ENCODE measurements around the gene TBC1D16.
"Not testable (repeated sequence)": the region's sequence is repeated elsewhere in the genome, so short reads cannot be mapped to it uniquely, and the experiment has no call there.

Gene TBC1D16

DNA sequence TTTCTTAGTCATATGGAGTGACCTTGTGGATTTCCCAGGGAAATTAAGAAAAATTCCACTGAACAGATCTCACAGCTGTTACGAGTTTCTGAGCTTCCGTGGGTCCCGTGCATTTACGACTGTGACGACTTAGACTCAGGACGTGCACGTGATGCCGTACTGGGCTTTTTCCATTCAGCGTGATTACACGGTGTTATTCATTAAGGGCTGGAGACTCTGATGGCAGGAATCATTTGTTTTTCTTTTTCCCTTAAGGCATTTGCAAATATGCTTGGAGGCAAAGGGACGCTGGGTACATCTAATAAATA lies 57.2 kb downstream of the TBC1D16 start:
- in situ Hi-C loops (cut with MboI; ENCODE audit: low sequenced_read_pairs): loop anchor here (25.0 kb wide), 1 partner anchor 166 kb away; no protein-coding TSS in a partner anchor

DNA sequence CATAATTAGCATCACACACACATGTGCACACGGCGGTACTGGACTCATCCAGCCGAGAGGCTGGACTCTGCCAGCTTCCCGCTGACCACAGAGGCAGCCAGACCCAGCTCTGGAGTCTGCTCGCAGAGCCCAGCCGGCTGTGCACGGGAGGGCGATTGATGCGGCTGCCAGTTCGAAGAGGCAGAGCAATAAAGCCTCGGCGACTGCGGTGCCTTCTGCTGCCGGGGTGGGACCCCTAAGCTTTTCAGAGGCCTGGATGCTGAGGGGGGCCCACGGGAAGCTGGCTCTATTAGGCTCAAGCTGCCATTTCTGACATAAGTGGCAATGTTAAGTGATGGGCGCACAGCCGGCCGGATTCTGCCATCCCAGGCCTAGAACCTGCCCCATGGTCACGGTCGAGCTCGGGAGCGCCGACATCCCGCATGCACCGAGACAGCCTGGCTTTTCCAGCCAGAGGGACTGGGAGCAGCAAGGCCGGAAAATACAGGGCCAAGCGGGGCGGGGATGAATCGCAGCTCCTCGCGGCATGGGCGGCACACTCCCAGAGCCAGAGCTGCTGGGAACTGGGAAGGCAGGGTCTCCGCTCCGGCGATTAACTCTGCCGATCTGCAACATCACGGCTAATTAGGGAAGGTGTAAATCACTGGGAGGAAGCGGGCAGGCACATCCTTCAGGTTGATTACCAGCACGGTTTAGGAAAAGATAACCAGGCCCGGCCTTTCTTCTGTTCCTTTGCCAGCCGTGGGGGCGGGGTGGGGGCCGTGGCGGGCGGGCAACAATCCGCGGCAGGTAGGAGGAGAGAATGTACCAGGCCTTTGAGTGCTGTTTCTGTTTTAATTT lies 57.7 kb downstream of the TBC1D16 start:
- in situ Hi-C loops (cut with MboI; ENCODE audit: low sequenced_read_pairs): loop anchor here (25.0 kb wide), 1 partner anchor 166 kb away; no protein-coding TSS in a partner anchor

DNA sequence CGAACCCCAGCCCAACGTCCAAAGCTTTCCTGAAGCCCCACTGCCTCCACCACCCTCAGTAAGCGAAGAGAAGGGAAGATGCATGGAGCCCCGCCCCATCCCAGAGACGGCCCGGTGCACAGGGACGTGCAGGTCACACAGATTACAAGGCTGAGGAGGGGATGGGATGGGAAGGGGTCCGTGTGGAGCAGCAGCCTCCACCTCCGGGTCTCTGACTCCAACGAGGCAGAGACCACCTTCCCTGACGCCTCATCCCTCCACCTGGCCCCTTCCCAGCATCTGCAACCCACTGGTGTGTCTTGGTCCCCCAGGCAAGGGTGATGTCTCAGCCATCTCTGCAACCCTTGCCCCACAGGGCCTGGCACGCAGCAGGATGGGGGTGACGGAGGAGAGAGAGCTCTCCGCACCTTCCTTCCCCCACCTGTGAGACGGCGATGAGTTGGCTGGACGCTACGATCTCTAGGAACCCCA lies 58.5 kb downstream of the TBC1D16 start:
- in situ Hi-C loops (cut with MboI; ENCODE audit: low sequenced_read_pairs): loop anchor here (25.0 kb wide), 1 partner anchor 165 kb away; no protein-coding TSS in a partner anchor

DNA sequence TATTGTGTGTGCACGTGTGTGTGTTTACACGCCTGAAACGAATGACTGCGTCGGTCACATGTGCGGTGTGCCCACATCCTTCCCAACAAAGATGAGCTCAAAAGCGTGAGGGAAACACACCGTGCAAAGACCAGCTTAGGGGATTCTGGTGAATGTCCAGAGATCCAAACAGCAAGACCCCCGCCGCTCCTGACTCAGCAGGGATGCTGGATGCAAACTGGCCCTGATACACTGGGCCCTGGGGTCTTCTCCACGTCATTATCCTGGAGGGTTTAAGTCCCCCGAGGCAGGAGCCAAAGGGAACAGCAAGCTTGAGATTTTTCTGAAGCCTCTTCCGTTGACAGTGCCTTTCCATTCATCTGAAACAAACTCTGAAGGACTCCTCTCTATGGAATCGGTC lies 59.2 kb downstream of the TBC1D16 start:
- in situ Hi-C loops (cut with MboI; ENCODE audit: low sequenced_read_pairs): loop anchor here (25.0 kb wide), 1 partner anchor 164 kb away; no protein-coding TSS in a partner anchor

DNA sequence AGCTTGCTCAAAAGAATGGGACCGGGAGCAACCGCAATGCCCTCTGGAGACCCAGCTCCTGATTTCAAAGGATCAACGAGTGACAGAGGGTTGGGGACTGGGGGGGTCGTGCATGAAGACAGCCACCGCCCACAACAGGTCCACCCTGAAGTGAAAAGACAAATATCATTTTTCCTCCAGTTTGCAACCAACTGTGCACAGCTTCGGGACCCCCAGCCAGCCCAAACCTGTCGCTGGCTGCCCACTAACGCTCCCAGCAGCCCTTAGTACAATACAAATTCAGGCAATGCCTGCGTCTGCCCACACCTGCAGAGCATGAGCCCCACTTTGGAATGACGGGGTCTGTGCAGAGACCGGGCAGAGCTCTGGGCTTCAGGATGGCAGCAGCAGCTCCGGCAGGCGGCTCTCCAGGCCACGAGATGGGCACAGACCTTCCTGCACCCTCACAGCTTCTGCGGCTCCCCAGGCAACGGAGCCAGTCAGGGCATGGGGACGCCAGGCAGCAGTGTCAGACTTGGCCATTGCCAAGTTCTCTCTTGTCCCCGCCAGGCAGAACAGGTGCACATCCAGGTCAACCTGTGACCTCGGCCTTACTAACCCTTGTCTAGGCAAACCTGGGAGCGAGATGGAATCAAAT lies 60.1 kb downstream of the TBC1D16 start:
- in situ Hi-C loops (cut with MboI; ENCODE audit: low sequenced_read_pairs): loop anchor here (25.0 kb wide), 1 partner anchor 163 kb away; no protein-coding TSS in a partner anchor

DNA sequence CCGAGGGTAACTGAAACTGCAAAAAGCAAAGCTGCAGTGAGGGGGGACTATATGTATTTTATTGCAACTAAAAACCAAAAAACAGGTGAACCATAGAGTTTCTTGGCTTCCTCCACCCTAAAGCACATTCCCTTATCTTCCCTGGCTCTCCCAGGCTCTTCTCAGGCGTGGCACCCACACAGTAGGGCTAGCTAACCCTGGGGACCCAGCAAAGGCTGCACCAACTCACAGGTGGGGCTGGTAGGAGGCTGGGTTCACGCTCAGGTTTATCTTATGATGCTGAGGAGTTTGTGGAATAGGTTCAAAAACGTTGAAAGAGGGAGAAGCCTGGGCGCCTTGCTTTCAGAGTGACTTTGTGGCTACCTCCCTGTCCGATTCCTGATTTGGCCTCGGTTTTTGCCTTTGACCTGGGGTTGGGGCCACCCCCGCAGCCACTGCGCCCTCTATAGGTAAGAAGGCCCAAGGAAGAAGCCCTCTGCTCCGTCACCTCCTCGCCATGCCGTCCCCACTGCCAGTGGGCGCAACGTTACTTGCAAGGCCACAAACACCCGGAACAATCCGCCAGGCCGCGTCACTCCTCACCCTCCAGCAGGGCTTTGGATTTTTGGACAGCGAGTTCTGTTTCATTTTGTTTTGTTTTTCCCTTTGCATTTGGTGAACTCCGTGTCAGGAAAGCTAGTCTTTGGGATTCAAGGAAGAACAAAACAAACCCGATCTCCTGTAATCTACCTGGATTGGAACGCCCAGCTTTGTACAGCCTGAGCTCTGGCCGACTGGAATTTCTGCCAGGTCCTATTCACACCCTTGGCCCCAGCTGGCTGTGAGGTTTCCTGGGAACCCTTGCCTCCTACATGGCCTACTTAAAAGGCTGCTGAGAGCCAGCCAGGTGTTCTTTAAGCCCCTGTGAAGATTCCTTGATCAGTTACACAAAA lies 60.8 kb downstream of the TBC1D16 start:
- in situ Hi-C loops (cut with MboI; ENCODE audit: low sequenced_read_pairs): loop anchor here (25.0 kb wide), 1 partner anchor 163 kb away; no protein-coding TSS in a partner anchor

DNA sequence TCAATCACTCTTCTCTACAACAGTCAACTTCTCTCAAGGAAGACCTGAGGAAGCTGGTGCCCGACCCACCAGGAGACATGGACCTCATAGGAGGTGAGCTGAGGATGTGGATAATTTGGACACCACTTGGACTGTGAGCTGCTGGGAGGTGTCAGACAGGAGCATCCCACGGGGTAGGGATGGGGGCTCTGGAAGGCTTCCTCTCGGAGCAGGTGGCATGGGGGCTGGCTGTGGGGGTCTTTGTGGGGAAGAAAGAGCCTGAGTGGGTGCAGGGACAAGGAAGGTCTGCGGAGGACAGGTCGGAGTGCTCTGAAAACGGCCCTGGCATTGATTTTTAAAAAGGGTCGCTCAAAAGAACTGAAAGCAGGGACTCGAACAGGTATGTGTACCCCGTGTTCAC lies 64.0 kb downstream of the TBC1D16 start:
- in situ Hi-C loops (cut with MboI; ENCODE audit: low sequenced_read_pairs): no loop called here

DNA sequence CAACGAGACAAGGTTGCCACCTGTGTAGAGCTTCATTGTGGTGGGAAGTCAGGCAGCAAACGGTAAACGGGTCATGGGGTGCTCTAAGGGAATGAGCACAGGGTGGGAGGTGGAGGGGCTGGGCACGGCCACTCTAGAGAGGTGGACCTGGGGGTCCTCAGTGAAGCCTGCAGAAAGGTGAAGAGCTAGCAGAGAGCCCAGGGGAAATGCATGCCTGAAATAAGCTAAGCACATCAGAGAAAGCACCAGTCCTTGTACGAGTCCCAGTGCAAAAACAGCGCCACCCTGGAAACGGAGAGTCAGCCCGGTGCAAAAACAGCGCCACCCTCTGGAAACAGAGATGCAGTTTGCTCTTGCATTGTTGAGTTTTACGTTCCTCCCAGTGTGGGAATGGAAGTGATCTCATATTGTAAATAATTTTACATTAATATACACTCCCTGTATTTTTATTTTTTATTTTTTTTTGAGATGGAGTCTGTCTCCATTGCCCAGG lies 65.0 kb downstream of the TBC1D16 start:
- in situ Hi-C loops (cut with MboI; ENCODE audit: low sequenced_read_pairs): no loop called here

DNA sequence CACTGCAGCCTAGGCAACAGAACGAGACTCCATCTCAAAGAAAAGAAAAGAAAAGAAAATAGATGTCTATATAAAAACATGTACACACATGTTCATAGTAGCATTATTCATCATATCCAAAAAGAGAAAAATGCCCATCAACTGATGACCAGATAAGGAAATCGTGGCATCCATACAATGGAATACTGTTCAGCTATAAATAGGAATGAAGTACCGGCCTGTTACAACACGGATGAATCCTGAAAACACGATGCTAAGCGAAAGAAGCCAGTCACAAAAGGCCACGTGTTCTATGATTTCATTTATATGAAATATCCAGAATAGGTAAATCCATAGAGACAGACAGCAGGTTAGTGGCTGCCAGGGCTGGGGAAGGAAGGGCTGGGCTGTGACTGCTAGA lies 65.8 kb downstream of the TBC1D16 start:
- in situ Hi-C loops (cut with MboI; ENCODE audit: low sequenced_read_pairs): no loop called here

DNA sequence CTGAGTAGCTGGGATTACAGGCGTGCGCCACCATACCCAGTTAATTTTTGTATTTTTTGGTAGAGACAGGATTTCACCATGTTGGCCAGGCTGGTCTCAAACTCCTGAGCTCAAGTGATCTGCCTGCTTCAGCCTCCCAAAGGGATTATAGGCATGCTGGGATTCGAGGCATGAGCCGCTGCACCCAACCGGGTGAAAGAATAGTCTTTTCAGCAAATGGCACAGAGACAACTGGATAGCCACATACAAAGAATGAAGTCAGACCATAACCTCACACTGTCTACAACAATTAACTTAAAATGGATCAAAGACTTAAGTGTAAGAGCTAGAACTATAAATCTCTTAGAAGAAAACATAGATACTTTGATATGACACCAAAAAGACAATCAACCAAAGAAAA lies 67.6 kb downstream of the TBC1D16 start:
- in situ Hi-C loops (cut with MboI; ENCODE audit: low sequenced_read_pairs): no loop called here

DNA sequence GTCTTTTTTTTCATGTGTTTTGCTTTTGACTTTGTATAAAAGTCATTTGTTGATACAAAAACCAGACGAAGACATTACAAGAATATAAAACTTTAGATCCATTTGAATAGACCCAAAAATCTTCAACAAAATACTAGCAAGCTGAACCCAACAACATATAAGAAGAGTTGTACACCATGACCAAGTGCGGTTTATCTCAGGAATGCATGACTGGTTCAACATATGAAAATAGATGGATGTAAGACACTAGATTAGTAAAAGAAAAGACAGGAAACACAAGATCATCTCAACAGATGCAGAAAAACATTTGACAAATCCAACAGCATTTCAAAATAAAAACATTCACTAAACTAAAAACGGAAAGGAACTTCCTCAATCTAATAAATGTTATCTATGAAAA lies 69.0 kb downstream of the TBC1D16 start:
- in situ Hi-C loops (cut with MboI; ENCODE audit: low sequenced_read_pairs): no loop called here

DNA sequence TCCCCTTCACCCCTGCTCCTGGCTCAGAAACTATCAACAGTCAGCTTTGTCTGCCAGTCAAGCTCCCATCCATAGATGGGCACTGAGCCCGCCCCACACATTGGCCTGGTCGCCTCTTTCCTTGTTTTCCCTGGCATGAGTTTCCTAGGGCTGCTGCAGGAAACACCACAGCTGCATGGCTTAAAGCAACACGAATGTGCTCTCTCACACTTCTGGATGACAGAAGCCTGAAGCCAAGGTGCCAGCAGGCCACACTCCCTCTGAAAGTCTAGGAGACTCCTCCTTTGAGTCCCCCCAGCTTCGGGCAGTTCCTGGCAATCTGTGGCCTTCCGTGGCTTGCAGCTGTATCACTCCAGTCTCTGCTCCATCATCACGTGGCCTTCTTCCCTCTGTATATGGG lies 69.9 kb downstream of the TBC1D16 start:
- in situ Hi-C loops (cut with MboI; ENCODE audit: low sequenced_read_pairs): no loop called here

DNA sequence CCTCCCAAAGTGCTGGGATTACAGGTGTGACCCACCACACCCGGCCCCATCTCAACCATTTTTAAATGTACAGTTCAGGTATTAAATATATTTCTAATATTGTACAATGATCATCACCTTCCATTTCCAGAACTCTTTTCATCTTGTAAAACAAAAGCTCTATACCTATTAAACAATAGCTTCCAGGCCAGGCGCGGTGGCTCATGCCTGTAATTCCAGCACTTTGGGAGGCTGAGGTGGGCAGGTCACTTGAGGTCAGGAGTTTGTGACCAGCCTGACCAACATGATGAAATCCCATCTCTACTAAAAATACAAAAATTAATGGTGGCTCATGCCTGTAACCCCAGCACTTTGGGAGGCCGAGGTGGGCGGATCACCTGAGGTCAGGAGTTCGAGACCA lies 73.2 kb downstream of the TBC1D16 start:
- in situ Hi-C loops (cut with MboI; ENCODE audit: low sequenced_read_pairs): not testable (repeated sequence)

DNA sequence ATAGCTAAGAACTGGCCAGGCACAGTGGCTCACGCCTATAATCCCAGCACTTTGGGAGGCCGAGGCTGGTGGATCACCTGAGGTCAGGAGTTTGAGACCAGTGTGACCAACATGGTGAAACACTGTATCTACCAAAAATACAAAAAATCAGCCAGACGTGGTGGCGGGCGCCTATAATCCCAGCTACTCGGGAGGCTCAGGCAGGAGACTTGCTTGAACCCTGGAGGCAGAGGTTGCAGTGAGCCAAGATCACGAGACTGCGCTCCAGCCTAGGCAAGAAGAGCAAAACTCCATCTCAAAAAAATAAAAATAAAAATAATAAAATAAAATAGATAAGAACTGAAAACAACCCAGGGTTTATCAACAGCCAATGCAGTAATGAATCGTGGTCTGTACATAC lies 74.1 kb downstream of the TBC1D16 start:
- in situ Hi-C loops (cut with MboI; ENCODE audit: low sequenced_read_pairs): not testable (repeated sequence)

DNA sequence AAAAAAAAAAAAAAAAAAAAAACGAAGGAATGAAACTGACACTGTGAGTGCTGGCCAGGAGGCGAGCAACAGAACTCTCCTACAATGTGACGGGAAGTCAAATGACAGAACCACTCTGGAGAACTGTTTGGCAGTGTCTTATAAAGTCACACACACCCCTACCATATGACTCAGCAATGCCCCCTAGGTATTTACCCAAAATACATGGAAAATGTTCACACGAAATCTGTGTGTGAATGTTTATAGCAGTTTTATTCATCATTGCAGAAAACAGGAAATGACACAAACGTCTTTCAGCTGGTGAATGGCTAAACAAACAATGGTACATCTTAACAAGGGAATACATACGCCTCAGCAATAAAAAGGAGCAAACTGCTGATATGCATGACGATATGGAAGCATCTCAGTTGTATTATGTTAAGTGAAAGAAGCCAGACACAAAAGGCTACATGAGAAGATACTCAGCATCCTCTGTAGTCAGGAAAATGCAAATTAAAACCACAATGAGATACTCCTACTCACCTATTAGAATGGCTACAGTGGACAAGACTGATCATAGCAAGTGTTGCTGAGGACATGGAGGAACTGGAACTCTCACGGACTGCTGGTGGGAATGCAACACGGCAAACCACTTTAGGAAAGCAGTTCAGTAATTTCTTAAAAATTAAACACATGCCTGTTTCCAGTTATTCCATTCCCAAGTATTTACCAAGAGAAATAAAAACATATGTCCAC lies 74.7 kb downstream of the TBC1D16 start:
- in situ Hi-C loops (cut with MboI; ENCODE audit: low sequenced_read_pairs): no loop called here

DNA sequence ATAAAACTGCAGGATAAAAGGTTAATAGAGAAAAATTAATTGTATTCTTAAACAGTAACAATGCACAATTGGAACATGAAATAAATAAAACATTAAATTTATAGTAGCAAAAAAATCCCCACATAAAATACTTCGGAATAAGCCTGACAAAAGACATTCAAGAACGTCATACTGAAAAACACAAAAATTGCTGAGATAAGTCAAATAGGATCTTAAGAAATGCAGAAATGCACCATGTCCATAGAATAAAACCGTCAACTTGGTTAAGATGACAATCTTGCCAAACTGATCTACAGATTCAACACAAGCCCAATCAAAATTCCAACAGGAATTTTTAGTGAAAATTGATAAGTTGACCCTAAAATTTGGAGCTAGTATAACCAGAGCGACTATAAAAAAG lies 76.6 kb downstream of the TBC1D16 start:
- in situ Hi-C loops (cut with MboI; ENCODE audit: low sequenced_read_pairs): no loop called here

DNA sequence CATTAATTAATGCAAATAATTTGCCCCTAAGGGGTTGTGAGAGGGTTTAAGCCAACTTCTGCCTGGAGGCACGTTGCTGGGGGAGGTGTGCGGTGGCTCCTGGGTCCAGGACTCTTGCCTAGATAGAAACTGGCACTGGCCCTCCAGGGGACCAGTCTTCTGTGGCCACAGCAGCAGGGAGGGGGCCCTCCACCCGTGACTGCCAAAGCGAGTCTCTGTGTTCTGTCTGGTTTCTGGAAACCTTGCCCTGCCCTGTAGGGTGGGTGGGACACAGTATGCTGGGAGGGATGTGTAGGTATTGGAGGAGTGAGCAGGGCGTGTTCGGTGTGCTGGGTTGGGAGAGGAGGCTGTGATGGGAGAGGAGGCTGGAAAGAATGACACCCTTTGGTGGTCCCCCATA lies 78.8 kb downstream of the TBC1D16 start:
- in situ Hi-C loops (cut with MboI; ENCODE audit: low sequenced_read_pairs): no loop called here

DNA sequence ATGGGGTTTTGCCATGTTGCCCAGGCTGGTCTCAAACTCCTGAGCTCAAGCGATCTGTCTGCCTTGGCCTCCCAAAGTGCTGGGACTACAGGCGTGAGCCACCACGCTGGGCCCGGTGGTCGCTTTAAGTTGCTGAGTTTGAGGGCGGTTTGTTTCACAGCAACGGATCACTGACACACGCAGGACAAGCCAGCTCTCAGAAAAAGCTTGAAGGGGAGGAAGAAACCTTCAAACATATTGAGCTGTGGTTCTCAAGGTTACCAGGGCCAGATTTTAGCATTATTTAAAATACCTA lies 79.3 kb downstream of the TBC1D16 start:
- in situ Hi-C loops (cut with MboI; ENCODE audit: low sequenced_read_pairs): not testable (repeated sequence)

DNA sequence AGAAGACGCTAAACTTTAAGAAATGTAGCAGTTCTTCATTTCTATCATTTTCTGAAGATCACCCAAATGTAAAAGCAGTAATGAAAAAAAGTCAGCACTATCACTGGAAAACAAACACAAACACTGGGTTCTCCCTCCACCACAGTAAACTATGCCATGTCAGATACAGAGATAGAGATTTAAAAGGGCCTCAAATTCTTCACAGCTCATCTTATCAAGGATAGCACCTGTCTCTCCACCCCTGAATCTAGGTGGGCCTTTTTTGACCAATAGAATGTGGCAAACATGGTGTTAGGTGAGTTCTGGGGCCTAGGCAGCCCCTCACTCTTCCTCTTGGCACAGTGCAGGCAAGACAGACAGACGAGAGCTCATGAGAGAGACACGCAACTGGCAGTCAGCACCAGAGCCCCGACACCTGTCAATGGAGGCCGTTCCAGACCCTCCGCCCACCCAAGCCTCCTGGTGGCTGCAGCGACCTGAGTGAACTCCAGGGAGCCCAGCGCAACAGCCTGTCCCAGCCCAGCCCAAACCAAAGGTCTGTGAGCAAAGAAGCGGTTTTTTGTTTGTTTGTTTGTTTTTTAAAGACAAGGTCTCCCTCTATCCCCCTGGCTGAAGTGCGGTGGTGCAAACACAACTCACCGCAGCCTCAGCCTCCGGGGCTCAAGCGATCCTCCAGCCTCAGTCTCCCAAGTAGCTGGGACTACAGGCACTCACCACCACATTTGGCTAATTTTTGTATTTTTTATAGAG lies 79.8 kb downstream of the TBC1D16 start:
- in situ Hi-C loops (cut with MboI; ENCODE audit: low sequenced_read_pairs): no loop called here

DNA sequence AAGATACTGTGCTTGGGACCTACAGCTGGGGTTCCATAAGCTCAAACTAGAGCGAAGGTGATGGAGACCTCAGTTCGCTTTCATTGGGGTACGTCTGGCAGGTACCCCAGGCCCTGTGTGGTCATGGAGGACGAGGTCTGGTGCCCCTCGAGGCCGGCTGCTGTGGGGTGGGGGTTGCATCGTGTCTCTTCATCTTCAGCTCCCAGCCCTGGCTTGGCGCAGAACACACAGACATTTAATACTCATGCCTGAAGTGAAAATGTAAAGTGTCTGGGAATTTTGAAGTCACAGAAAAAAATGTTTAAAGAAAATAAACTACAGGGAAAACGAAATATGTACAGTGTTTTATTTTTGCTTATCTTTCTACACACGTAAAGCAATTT lies 80.5 kb downstream of the TBC1D16 start:
- in situ Hi-C loops (cut with MboI; ENCODE audit: low sequenced_read_pairs): no loop called here
